Immature natural killer cell (primary cell): ENCODE results near the gene DNAH11. TPM values are rescaled to one million over a fixed set of nuclear protein-coding genes. Genes with fewer than 3 reads are reported as not detected.
A peak's percentile ranks its signal among the peaks of the same experiment; 100 is the strongest.

Source experiments
- DNase-seq, 3 donors: peaks; one replicate each; pipeline ENCODE4 v3.0.0; 2022; ENCODE audit warnings: mixed read lengths in 1 of 3
- H3K27ac Mint-ChIP-seq, 6 donors: one replicate each; pipeline ENCODE4 v1.8.0; 2020; ENCODE audit warnings: mixed read lengths in 6 of 6, mild to moderate bottlenecking in 5 of 6, inconsistent platforms in 4 of 6, moderate library complexity in 3 of 6
- H3K27me3 Mint-ChIP-seq, 3 donors: one replicate each; pipeline ENCODE4 v1.8.0; 2020 to 2021; ENCODE audit warnings: low read depth in 3 of 3, mild to moderate bottlenecking in 3 of 3, mixed read lengths in 3 of 3, moderate library complexity in 3 of 3, inconsistent platforms in 1 of 3
- H3K36me3 Mint-ChIP-seq, 3 donors: one replicate each; pipeline ENCODE4 v1.8.0; 2020; ENCODE audit warnings: mixed read lengths in 3 of 3, inconsistent platforms in 2 of 3, mild to moderate bottlenecking in 2 of 3
- H3K4me1 Mint-ChIP-seq, 2 donors: one replicate each; pipeline ENCODE4 v1.8.0; 2020; ENCODE audit warnings: inconsistent platforms in 2 of 2, mild to moderate bottlenecking in 2 of 2, mixed read lengths in 2 of 2, moderate library complexity in 1 of 2
- H3K4me3 Mint-ChIP-seq, 5 donors: one replicate each; pipeline ENCODE4 v1.8.0; 2020; ENCODE audit warnings: mild to moderate bottlenecking in 5 of 5, mixed read lengths in 5 of 5, inconsistent platforms in 3 of 5, moderate library complexity in 3 of 5
- H3K9me3 Mint-ChIP-seq, 6 donors: one replicate each; pipeline ENCODE4 v1.8.0; 2020; ENCODE audit warnings: mild to moderate bottlenecking in 6 of 6, mixed read lengths in 6 of 6, inconsistent platforms in 4 of 6, moderate library complexity in 3 of 6
- polyA plus RNA-seq, 3 donors: library from polyadenylated mRNA; unstranded; fragments of 300-500 nt; fragmentation: Illumina TruSeq; gene quantifications; one replicate each; pipeline ENCODE4 v1.2.3, GENCODE V29; 2021

DNAH11 gene
- polyA plus RNA-seq, 3 donors from 2014 or later = not detected

GRCh38 chr7:21887353-21887752 lies 344.5 kb downstream of the DNAH11 start:
- H3K36me3 Mint-ChIP-seq = no peaks in the 10 kb centered on the region
- no peak overlapping the region for H3K4me3 Mint-ChIP-seq
- peaks cover 0 to 2% (median 0%) of the 10 kb centered on the region in 3 donors for H3K27me3 Mint-ChIP-seq
- no peak overlapping the region for H3K27ac Mint-ChIP-seq
- no peaks in the 10 kb centered on the region for H3K9me3 Mint-ChIP-seq
- H3K4me1 Mint-ChIP-seq = no peaks in the 10 kb centered on the region
- no peak for DNase-seq

GRCh38 chr7:21887779-21888178 lies 344.9 kb downstream of the DNAH11 start:
- Mint-ChIP-seq H3K9me3 (no peaks in the 10 kb centered on the region), H3K4me1 (no peaks in the 10 kb centered on the region), H3K36me3 (no peaks in the 10 kb centered on the region), H3K4me3 (no peak overlapping the region), H3K27ac (no peak overlapping the region), H3K27me3 (peaks cover 0 to 2% (median 0%) of the 10 kb centered on the region in 3 donors)
- DNase-seq = no peak

GRCh38 chr7:21891291-21891690 lies 348.5 kb downstream of the DNAH11 start:
- DNase-seq = no peak
- Mint-ChIP-seq H3K4me1 (no peaks in the 10 kb centered on the region), H3K9me3 (no peaks in the 10 kb centered on the region), H3K36me3 (no peaks in the 10 kb centered on the region), H3K27me3 (no peaks in the 10 kb centered on the region), H3K27ac (no peak overlapping the region), H3K4me3 (no peak overlapping the region)

- Mint-ChIP-seq H3K27me3 (peaks cover 0 to 4% (median 2%) of the 10 kb centered on the region in 3 donors), H3K36me3 (peaks cover 4 to 7% (median 6%) of the 10 kb centered on the region in 3 donors), H3K27ac (no peak overlapping the region), H3K4me3 (no peak overlapping the region), H3K4me1 (peaks cover 11 to 15% of the 10 kb centered on the region in 2 donors), H3K9me3 (peaks cover 0 to 3% (median 0%) of the 10 kb centered on the region in 6 donors)
- DNase-seq = no peak
Observed at GRCh38 chr7:21893401-21893800, 350.6 kb downstream of the DNAH11 start.

- DNase-seq = peak; percentile 45 to 54 (median 49)
- Mint-ChIP-seq H3K27ac (peak overlapping the region; percentile 90 to 98 (median 96)), H3K27me3 (peaks cover 0 to 5% (median 2%) of the 10 kb centered on the region in 3 donors), H3K36me3 (peaks cover 4 to 7% (median 6%) of the 10 kb centered on the region in 3 donors), H3K4me1 (peaks cover 22 to 28% of the 10 kb centered on the region in 2 donors), H3K4me3 (peak overlapping the region; percentile 87 to 93 (median 87)), H3K9me3 (peaks cover 0 to 5% (median 0%) of the 10 kb centered on the region in 6 donors)
Observed at GRCh38 chr7:21898265-21898930, 355.6 kb downstream of the DNAH11 start.

- Mint-ChIP-seq H3K4me1 (peaks cover 19 to 25% of the 10 kb centered on the region in 2 donors), H3K27ac (no peak overlapping the region), H3K27me3 (peaks cover 0 to 6% (median 5%) of the 10 kb centered on the region in 3 donors), H3K9me3 (peaks cover 0 to 5% (median 0%) of the 10 kb centered on the region in 6 donors), H3K4me3 (no peak overlapping the region), H3K36me3 (peaks cover 4 to 7% (median 6%) of the 10 kb centered on the region in 3 donors)
- DNase-seq = no peak
Observed at GRCh38 chr7:21902240-21902639, 359.4 kb downstream of the DNAH11 start.

GRCh38 chr7:21903020-21903786 lies 360.4 kb downstream of the DNAH11 start:
- peaks cover under 1% of the 10 kb centered on the region in 3 donors for H3K36me3 Mint-ChIP-seq
- DNase-seq = no peak
- H3K27ac Mint-ChIP-seq = no peak overlapping the region
- peaks cover 0 to 2% (median 0%) of the 10 kb centered on the region in 6 donors for H3K9me3 Mint-ChIP-seq
- H3K4me1 Mint-ChIP-seq = peaks cover 12 to 15% of the 10 kb centered on the region in 2 donors
- no peak overlapping the region for H3K4me3 Mint-ChIP-seq
- H3K27me3 Mint-ChIP-seq = peaks cover 0 to 5% (median 2%) of the 10 kb centered on the region in 3 donors

GRCh38 chr7:21908746-21909145 lies 365.9 kb downstream of the DNAH11 start:
- Mint-ChIP-seq H3K9me3 (peaks cover 0 to 2% (median 0%) of the 10 kb centered on the region in 6 donors), H3K27me3 (peaks cover 0 to 4% (median 0%) of the 10 kb centered on the region in 3 donors), H3K27ac (peak overlapping the region in 1 of 6 donors; percentile 14), H3K36me3 (peaks cover 0 to 5% (median 0%) of the 10 kb centered on the region in 3 donors), H3K4me3 (no peak overlapping the region), H3K4me1 (no peaks in the 10 kb centered on the region)
- no peak for DNase-seq

GRCh38 chr7:21910253-21910652 lies 367.4 kb downstream of the DNAH11 start:
- Mint-ChIP-seq H3K4me3 (no peak overlapping the region), H3K27me3 (peaks cover 0 to 2% (median 0%) of the 10 kb centered on the region in 3 donors), H3K9me3 (peaks cover 0 to 2% (median 0%) of the 10 kb centered on the region in 6 donors), H3K36me3 (peaks cover 0 to 13% (median 0%) of the 10 kb centered on the region in 3 donors), H3K27ac (no peak overlapping the region), H3K4me1 (no peaks in the 10 kb centered on the region)
- DNase-seq = no peak

- no peaks in the 10 kb centered on the region for H3K4me1 Mint-ChIP-seq
- H3K4me3 Mint-ChIP-seq = no peak overlapping the region
- H3K36me3 Mint-ChIP-seq = peaks cover 0 to 14% (median 0%) of the 10 kb centered on the region in 3 donors
- no peak for DNase-seq
- peaks cover 0 to 2% (median 0%) of the 10 kb centered on the region in 3 donors for H3K27me3 Mint-ChIP-seq
- no peak overlapping the region for H3K27ac Mint-ChIP-seq
- H3K9me3 Mint-ChIP-seq = peaks cover 0 to 2% (median 0%) of the 10 kb centered on the region in 6 donors
Observed at GRCh38 chr7:21911341-21911875, 368.6 kb downstream of the DNAH11 start.

- H3K36me3 Mint-ChIP-seq = peaks cover 0 to 14% (median 0%) of the 10 kb centered on the region in 3 donors
- DNase-seq = no peak
- no peaks in the 10 kb centered on the region for H3K4me1 Mint-ChIP-seq
- peaks cover 0 to 2% (median 0%) of the 10 kb centered on the region in 6 donors for H3K9me3 Mint-ChIP-seq
- no peak overlapping the region for H3K27ac Mint-ChIP-seq
- H3K27me3 Mint-ChIP-seq = peaks cover 0 to 2% (median 0%) of the 10 kb centered on the region in 3 donors
- H3K4me3 Mint-ChIP-seq = no peak overlapping the region
Observed at GRCh38 chr7:21912305-21912704, 369.5 kb downstream of the DNAH11 start.

- H3K9me3 Mint-ChIP-seq = peaks cover 0 to 2% (median 0%) of the 10 kb centered on the region in 6 donors
- H3K36me3 Mint-ChIP-seq = peaks cover 0 to 14% (median 0%) of the 10 kb centered on the region in 3 donors
- H3K27ac Mint-ChIP-seq = no peak overlapping the region
- H3K27me3 Mint-ChIP-seq = peaks cover 0 to 2% (median 0%) of the 10 kb centered on the region in 3 donors
- no peak overlapping the region for H3K4me3 Mint-ChIP-seq
- no peaks in the 10 kb centered on the region for H3K4me1 Mint-ChIP-seq
- DNase-seq = no peak
Observed at GRCh38 chr7:21912931-21913780, 370.3 kb downstream of the DNAH11 start.

GRCh38 chr7:21914671-21915070 lies 371.8 kb downstream of the DNAH11 start:
- H3K27ac Mint-ChIP-seq = peak overlapping the region in 1 of 6 donors; percentile 36
- H3K4me1 Mint-ChIP-seq = no peaks in the 10 kb centered on the region
- H3K4me3 Mint-ChIP-seq = no peak overlapping the region
- peaks cover 0 to 10% (median 0%) of the 10 kb centered on the region in 3 donors for H3K36me3 Mint-ChIP-seq
- DNase-seq = no peak
- peaks cover 0 to 5% (median 2%) of the 10 kb centered on the region in 3 donors for H3K27me3 Mint-ChIP-seq
- no peaks in the 10 kb centered on the region for H3K9me3 Mint-ChIP-seq
